H9 (cell line): Measurements from ENCODE around the gene FAM83F. TPM values are rescaled to one million over a fixed set of nuclear protein-coding genes. Genes with fewer than 3 reads are reported as not detected.
A peak's percentile ranks its signal among the peaks of the same experiment; 100 is the strongest.

ENCODE experiments used
- DNase-seq: peaks from one replicate; pipeline ENCODE4 v3.0.0-alpha.2; 2017
- H2AFZ ChIP-seq: one replicate; pipeline ENCODE4 v1.6.1; 2013; ENCODE audit warnings: mild to moderate bottlenecking, low read length, control low read depth, moderate library complexity
- H2AK5ac ChIP-seq: 2 replicates; pipeline ENCODE4 v1.6.1; 2013; ENCODE audit warnings: low read length, control low read depth, mixed read lengths; ENCODE audit not compliant: insufficient read length
- H2BK120ac ChIP-seq: one replicate; pipeline ENCODE4 v1.6.1; 2013; ENCODE audit warnings: low read depth, mild to moderate bottlenecking, low read length, control low read depth, inconsistent platforms; ENCODE audit not compliant: poor library complexity, severe bottlenecking
- H2BK12ac ChIP-seq: 2 replicates; pipeline ENCODE4 v1.6.1; 2013; ENCODE audit warnings: low read length, control low read depth, mixed read lengths, low read depth; ENCODE audit not compliant: insufficient read length
- H2BK15ac ChIP-seq: 2 replicates; pipeline ENCODE4 v1.6.1; 2013; ENCODE audit warnings: low read depth, low read length, control low read depth
- H2BK20ac ChIP-seq: one replicate; pipeline ENCODE4 v1.6.1; 2013; ENCODE audit warnings: low read depth, mild to moderate bottlenecking, low read length, control low read depth, inconsistent platforms; ENCODE audit not compliant: poor library complexity, severe bottlenecking
- H2BK5ac ChIP-seq: 2 replicates; pipeline ENCODE4 v1.6.1; 2013; ENCODE audit warnings: low read length, control low read depth, mixed read lengths; ENCODE audit not compliant: insufficient read length
- H3K14ac ChIP-seq: 2 replicates; pipeline ENCODE4 v1.6.1; 2013; ENCODE audit warnings: low read length, control low read depth; ENCODE audit not compliant: insufficient read depth
- H3K18ac ChIP-seq: 2 replicates; pipeline ENCODE4 v1.6.1; 2013; ENCODE audit warnings: low read depth, mild to moderate bottlenecking, mixed read lengths, low read length, control low read depth; ENCODE audit not compliant: insufficient read length
- H3K23ac ChIP-seq: 2 replicates; pipeline ENCODE4 v1.6.1; 2013; ENCODE audit warnings: low read length, control low read depth, mixed read lengths, low read depth; ENCODE audit not compliant: insufficient read length
- H3K23me2 ChIP-seq: 2 replicates; pipeline ENCODE4 v1.6.1; 2013; ENCODE audit warnings: low read depth, mild to moderate bottlenecking, mixed read lengths, low read length, control low read depth; ENCODE audit not compliant: insufficient read length, poor library complexity, severe bottlenecking
- H3K27ac ChIP-seq: 2 replicates; pipeline ENCODE4 v1.5.1; 2013; ENCODE audit warnings: low read length, control low read depth, mixed read lengths, low read depth; ENCODE audit not compliant: insufficient read length
- H3K27me3 ChIP-seq: 2 replicates; pipeline ENCODE4 v1.6.1; 2013; ENCODE audit warnings: low read length, control low read depth, inconsistent platforms; ENCODE audit not compliant: insufficient read depth
- H3K4ac ChIP-seq: 2 replicates; pipeline ENCODE4 v1.6.1; 2013; ENCODE audit warnings: low read depth, mild to moderate bottlenecking, control low read depth, inconsistent platforms, low read length, moderate library complexity
- H3K4me1 ChIP-seq: 2 replicates; pipeline ENCODE4 v1.6.1; 2013; ENCODE audit warnings: low read length, control low read depth, inconsistent platforms; ENCODE audit not compliant: insufficient read depth
- H3K4me2 ChIP-seq: 2 replicates; pipeline ENCODE4 v1.6.1; 2013; ENCODE audit warnings: low read length, control low read depth, mixed read lengths; ENCODE audit not compliant: insufficient read length, insufficient read depth
- H3K56ac ChIP-seq: 2 replicates; pipeline ENCODE4 v1.6.1; 2013; ENCODE audit warnings: low read depth, mild to moderate bottlenecking, mixed read lengths, low read length, control low read depth; ENCODE audit not compliant: insufficient read length
- H3K79me1 ChIP-seq: 2 replicates; pipeline ENCODE4 v1.6.1; 2013; ENCODE audit warnings: low read depth, mild to moderate bottlenecking, moderate library complexity, low read length, control low read depth, inconsistent platforms; ENCODE audit not compliant: insufficient read depth, poor library complexity, severe bottlenecking
- H3K79me2 ChIP-seq: 2 replicates; pipeline ENCODE4 v1.6.1; 2013; ENCODE audit warnings: low read length, control low read depth, inconsistent platforms; ENCODE audit not compliant: insufficient read depth
- H3K9ac ChIP-seq: 2 replicates; pipeline ENCODE4 v1.6.1; 2013; ENCODE audit warnings: low read length, control low read depth, mixed read lengths; ENCODE audit not compliant: insufficient read length; ENCODE audit errors: extremely low read depth
- H3K9me3 ChIP-seq: one replicate; pipeline ENCODE4 v1.6.1; 2013; ENCODE audit warnings: low read depth, low read length, inconsistent platforms; ENCODE audit not compliant: control insufficient read depth
- H3T11ph ChIP-seq: one replicate; pipeline ENCODE4 v1.6.1; 2013; ENCODE audit warnings: mild to moderate bottlenecking, low read length, control low read depth, inconsistent platforms
- H4K20me1 ChIP-seq: one replicate; pipeline ENCODE4 v1.6.1; 2013; ENCODE audit not compliant: control insufficient read depth, insufficient read length, insufficient read depth
- H4K5ac ChIP-seq: 2 replicates; pipeline ENCODE4 v1.6.1; 2013; ENCODE audit warnings: low read depth, mild to moderate bottlenecking, mixed read lengths, low read length, control low read depth; ENCODE audit not compliant: insufficient read length
- H4K8ac ChIP-seq: replicated peaks from 2 replicates; pipeline ENCODE4 v1.6.1; 2013; ENCODE audit warnings: low read length, control low read depth, mixed read lengths, low read depth; ENCODE audit not compliant: insufficient read length
- H4K91ac ChIP-seq: 2 replicates; pipeline ENCODE4 v1.6.1; 2013; ENCODE audit warnings: low read depth, mild to moderate bottlenecking, moderate library complexity, mixed read lengths, low read length, control low read depth; ENCODE audit not compliant: insufficient read length
- H3K27ac Mint-ChIP-seq, 3 experiments: 2 replicates in 2 of 3; 3 replicates in 1 of 3; pipeline ENCODE4 v1.8.0; 2020 to 2021; ENCODE audit warnings: mixed read lengths in 3 of 3, mild to moderate bottlenecking in 1 of 3, moderate library complexity in 1 of 3
- H3K27me3 Mint-ChIP-seq: 2 replicates; pipeline ENCODE4 v1.8.0; 2021; ENCODE audit warnings: low read depth, mild to moderate bottlenecking, moderate library complexity, mixed read lengths
- H3K36me3 Mint-ChIP-seq, 3 experiments: 2 replicates in 2 of 3; 3 replicates in 1 of 3; pipeline ENCODE4 v1.8.0; 2020 to 2021; ENCODE audit warnings: low read depth in 3 of 3, mixed read lengths in 3 of 3; ENCODE audit not compliant: insufficient read depth in 1 of 3
- H3K4me1 Mint-ChIP-seq, 2 experiments: 2 replicates each; pipeline ENCODE4 v1.8.0; 2020; ENCODE audit warnings: mixed read lengths in 2 of 2
- H3K4me3 Mint-ChIP-seq, 2 experiments: 2 replicates in 1 of 2; 3 replicates in 1 of 2; pipeline ENCODE4 v1.8.0; 2020 to 2021; ENCODE audit warnings: mild to moderate bottlenecking in 2 of 2, mixed read lengths in 2 of 2, moderate library complexity in 1 of 2
- H3K9me3 Mint-ChIP-seq, 2 experiments: 2 replicates in 1 of 2; 3 replicates in 1 of 2; pipeline ENCODE4 v1.8.0; 2020; ENCODE audit warnings: mild to moderate bottlenecking in 2 of 2, mixed read lengths in 2 of 2, moderate library complexity in 1 of 2
- CTCF ChIP-seq: fragments of 200-600 bp; sonication (generic); conservative IDR thresholded peaks from 3 replicates; pipeline ENCODE4 v1.8.0; 2021; ENCODE audit warnings: antibody characterized with exemption, mild to moderate bottlenecking
- WGBS: extraction: QIAGEN DNeasy Blood & Tissue Kit; methylation state at CpG from one replicate; pipeline ENCODE4 v1.1.7; 2013; ENCODE audit warnings: missing lambda C conversion rate, low lambda C conversion rate, mixed read lengths; ENCODE audit not compliant: insufficient read length; ENCODE audit errors: extremely low coverage; 5-methylcytosine and 5-hydroxymethylcytosine counted together
- total RNA-seq: library from RNA; stranded (reverse); gene quantifications from 2 replicates; pipeline ENCODE4 v1.2.1, GENCODE V29; 2021

Gene FAM83F
- total RNA-seq, 1 experiment from 2014 or later: 17.4 TPM

GRCh38 chr22:40033586-40034380, 39.0 kb downstream of the FAM83F start:
- no peaks in the 10 kb centered on the region for H3K23me2 ChIP-seq
- H3K23ac ChIP-seq: no peak overlapping the region
- H2BK20ac ChIP-seq: no peak overlapping the region
- no peak overlapping the region for H2BK5ac ChIP-seq
- no peak overlapping the region for H4K5ac ChIP-seq
- H2AK5ac ChIP-seq: no peak overlapping the region
- no peak for TF ChIP-seq CTCF
- H3K79me1 ChIP-seq: no peaks in the 10 kb centered on the region
- no peak for DNase-seq
- H4K8ac ChIP-seq: no peak overlapping the region
- WGBS: no CpG with 5 or more reads among the region's 12 CpGs
- Mint-ChIP-seq H3K4me1 (peaks cover 10 to 12% of the 10 kb centered on the region in 2 experiments), H3K27me3 (peaks cover 14% of the 10 kb centered on the region), H3K9me3 (no peaks in the 10 kb centered on the region; a peak in 1 of 5 replicates), H3K4me3 (no peak overlapping the region), H3K27ac (peak overlapping the region in 1 of 3 experiments; percentile 84; a peak in 1 of 7 replicates), H3K36me3 (peaks cover 0 to 1% (median 0%) of the 10 kb centered on the region in 3 experiments; a peak in 3 of 7 replicates)
- no peak overlapping the region for H2BK12ac ChIP-seq
- no peak overlapping the region for H3K9ac ChIP-seq
- H3K14ac ChIP-seq: no peak overlapping the region; the same call in 1 of the 2 replicates
- H2BK15ac ChIP-seq: no peak overlapping the region
- no peak overlapping the region for H3K56ac ChIP-seq
- no peaks in the 10 kb centered on the region for H3K79me2 ChIP-seq
- H2AFZ ChIP-seq: no peak overlapping the region
- no peaks in the 10 kb centered on the region for H3K4me1 ChIP-seq
- H3K4me2 ChIP-seq: no peak overlapping the region
- peaks cover 2% of the 10 kb centered on the region for H4K20me1 ChIP-seq
- H4K91ac ChIP-seq: no peak overlapping the region
- no peak overlapping the region for H3K4ac ChIP-seq
- no peak overlapping the region for H3T11ph ChIP-seq
- no peaks in the 10 kb centered on the region for H3K9me3 ChIP-seq
- no peak overlapping the region for H3K18ac ChIP-seq
- H2BK120ac ChIP-seq: no peak overlapping the region
- no peaks in the 10 kb centered on the region for H3K27me3 ChIP-seq
- no peak overlapping the region for H3K27ac ChIP-seq
